ENCODE data around the gene SSTR4. TPM values are rescaled to one million over a fixed set of nuclear protein-coding genes. Genes with fewer than 3 reads are reported as not detected.

Gene SSTR4
- total and polyA plus RNA-seq, 4 donors = not detected

DNA sequence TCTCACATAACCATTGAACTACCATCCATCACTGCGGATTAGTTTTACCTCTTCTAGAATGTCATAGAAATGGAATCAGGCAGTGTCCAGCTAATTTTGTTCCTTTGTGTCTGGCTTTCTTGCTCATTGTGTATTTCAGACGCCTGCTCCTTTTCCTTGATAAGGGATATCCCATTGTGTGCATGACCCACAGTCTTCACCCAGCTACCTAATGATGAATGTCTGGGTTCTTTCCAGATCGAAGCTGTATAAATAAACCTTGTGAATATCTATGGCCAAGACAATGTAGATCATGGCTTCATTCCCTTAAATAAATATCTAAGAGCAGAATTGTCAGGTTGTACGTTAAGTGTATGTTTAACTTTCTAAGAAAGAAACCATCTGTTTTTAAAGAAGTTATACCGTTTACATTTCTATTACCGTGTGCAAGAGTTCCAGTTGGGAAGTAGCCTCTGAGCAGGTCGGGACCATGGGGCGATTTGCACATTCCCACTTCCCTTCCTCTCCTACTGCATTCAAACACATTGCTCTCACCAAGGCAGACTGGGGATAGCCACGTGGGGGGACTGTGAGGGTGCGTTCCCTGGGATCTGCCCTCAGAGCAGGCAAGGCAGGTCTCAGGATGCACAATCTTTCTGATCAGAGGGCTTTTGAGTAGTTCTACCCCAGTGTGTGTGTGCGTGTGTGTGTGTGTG lies 37.9 kb downstream of the SSTR4 start:
- Histone ChIP-seq H3K9ac (ENCODE audit: low read depth in 1 of 2, low read length in 2 of 2) (no peak overlapping the region), H3K9me3 (ENCODE audit: control insufficient read depth in 4 of 4, low read length in 3 of 4) (no peaks in the 10 kb centered on the region), H3K36me3 (ENCODE audit: control insufficient read depth in 4 of 4, insufficient read depth in 3 of 4, low read depth in 1 of 4, low read length in 3 of 4) (no peaks in the 10 kb centered on the region), H3K27me3 (ENCODE audit: control insufficient read depth in 4 of 4, insufficient read depth in 4 of 4, low read length in 3 of 4) (no peaks in the 10 kb centered on the region), H3K4me1 (ENCODE audit: control insufficient read depth in 4 of 4, insufficient read depth in 4 of 4, low read length in 3 of 4) (no peaks in the 10 kb centered on the region), H3K4me3 (ENCODE audit: low read depth in 1 of 3, low read length in 3 of 3) (no peak overlapping the region), H3K27ac (ENCODE audit: low read depth in 1 of 2, low read length in 2 of 2) (no peak overlapping the region)
- WGBS = 71% methylated on average over 11 of the region's 11 CpGs
- TF ChIP-seq TAF1 (conservative IDR thresholded peaks at IDR 0.05) = no peak
- no peak for TF ChIP-seq RXRA (IDR thresholded peaks at IDR 0.05)
- no peak for TF ChIP-seq FOXA1 (IDR thresholded peaks at IDR 0.05)
- no peak for TF ChIP-seq ATF3 (IDR thresholded peaks at IDR 0.05)
- no peak for TF ChIP-seq EGR1 (IDR thresholded peaks at IDR 0.05; ENCODE audit: low read depth in 2 of 2)
- no peak for TF ChIP-seq YY1 (IDR thresholded peaks at IDR 0.05)
- TF ChIP-seq HNF4G (IDR thresholded peaks at IDR 0.05) = no peak
- TF ChIP-seq FOXA2 (IDR thresholded peaks at IDR 0.05) = no peak
- TF ChIP-seq GABPA (IDR thresholded peaks at IDR 0.05 in 1 of 2, conservative IDR thresholded peaks at IDR 0.05 in 1 of 2) = no peak
- no peak for TF ChIP-seq JUND (IDR thresholded peaks at IDR 0.05)
- TF ChIP-seq REST (IDR thresholded peaks at IDR 0.05) = no peak
- no peak for TF ChIP-seq HNF4A (conservative IDR thresholded peaks at IDR 0.05)
- TF ChIP-seq RAD21 (IDR thresholded peaks at IDR 0.05) = no peak
- no peak for DNase-seq (ENCODE audit: low spot score)

DNA sequence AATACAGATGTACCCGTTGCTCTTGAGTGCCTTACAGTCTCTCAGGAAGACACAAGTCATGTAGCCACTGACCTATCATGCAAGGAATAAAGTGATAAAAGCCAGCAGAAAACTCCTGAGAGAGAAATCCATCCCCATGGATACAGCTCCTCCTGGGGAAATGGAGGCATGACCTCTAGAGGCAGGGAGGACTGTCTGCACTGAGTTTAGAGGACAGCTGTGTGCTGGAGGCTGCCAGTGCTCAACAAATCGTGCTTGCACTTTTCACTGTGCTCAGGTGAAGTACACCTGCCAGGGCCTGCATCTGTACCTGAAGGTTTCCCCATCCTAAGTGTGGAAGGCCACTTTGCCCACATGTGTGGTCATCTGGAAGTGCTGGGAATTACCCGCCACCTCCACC lies 38.9 kb downstream of the SSTR4 start:
- TF ChIP-seq, protein P1, sequence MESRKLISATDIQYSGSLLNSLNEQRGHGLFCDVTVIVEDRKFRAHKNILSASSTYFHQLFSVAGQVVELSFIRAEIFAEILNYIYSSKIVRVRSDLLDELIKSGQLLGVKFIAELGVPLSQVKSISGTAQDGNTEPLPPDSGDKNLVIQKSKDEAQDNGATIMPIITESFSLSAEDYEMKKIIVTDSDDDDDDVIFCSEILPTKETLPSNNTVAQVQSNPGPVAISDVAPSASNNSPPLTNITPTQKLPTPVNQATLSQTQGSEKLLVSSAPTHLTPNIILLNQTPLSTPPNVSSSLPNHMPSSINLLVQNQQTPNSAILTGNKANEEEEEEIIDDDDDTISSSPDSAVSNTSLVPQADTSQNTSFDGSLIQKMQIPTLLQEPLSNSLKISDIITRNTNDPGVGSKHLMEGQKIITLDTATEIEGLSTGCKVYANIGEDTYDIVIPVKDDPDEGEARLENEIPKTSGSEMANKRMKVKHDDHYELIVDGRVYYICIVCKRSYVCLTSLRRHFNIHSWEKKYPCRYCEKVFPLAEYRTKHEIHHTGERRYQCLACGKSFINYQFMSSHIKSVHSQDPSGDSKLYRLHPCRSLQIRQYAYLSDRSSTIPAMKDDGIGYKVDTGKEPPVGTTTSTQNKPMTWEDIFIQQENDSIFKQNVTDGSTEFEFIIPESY (IDR thresholded peaks at IDR 0.05) = no peak
- no peak for TF ChIP-seq RXRA (IDR thresholded peaks at IDR 0.05)
- TF ChIP-seq FOXA2 (IDR thresholded peaks at IDR 0.05) = no peak
- no peak for TF ChIP-seq YY1 (IDR thresholded peaks at IDR 0.05)
- TF ChIP-seq RAD21 (IDR thresholded peaks at IDR 0.05) = no peak
- TF ChIP-seq GABPA (IDR thresholded peaks at IDR 0.05 in 1 of 2, conservative IDR thresholded peaks at IDR 0.05 in 1 of 2) = no peak
- no peaks in the 10 kb centered on the region for H3K9me3 ChIP-seq (ENCODE audit: control insufficient read depth in 4 of 4, low read length in 3 of 4)
- 86% methylated on average over 3 of the region's 3 CpGs for WGBS
- H3K27me3 ChIP-seq (ENCODE audit: control insufficient read depth in 4 of 4, insufficient read depth in 4 of 4, low read length in 3 of 4) = no peaks in the 10 kb centered on the region
- H3K4me1 ChIP-seq (ENCODE audit: control insufficient read depth in 4 of 4, insufficient read depth in 4 of 4, low read length in 3 of 4) = no peaks in the 10 kb centered on the region
- H3K27ac ChIP-seq (ENCODE audit: low read depth in 1 of 2, low read length in 2 of 2) = no peak overlapping the region
- H3K9ac ChIP-seq (ENCODE audit: low read depth in 1 of 2, low read length in 2 of 2) = no peak overlapping the region
- H3K36me3 ChIP-seq (ENCODE audit: control insufficient read depth in 4 of 4, insufficient read depth in 3 of 4, low read depth in 1 of 4, low read length in 3 of 4) = no peaks in the 10 kb centered on the region
- no peak overlapping the region for H3K4me3 ChIP-seq (ENCODE audit: low read depth in 1 of 3, low read length in 3 of 3)
- DNase-seq (ENCODE audit: low spot score) = no peak

All from liver (tissue), 9 donors.